ENCODE data around the gene CACNB3.

The CACNB3 gene

DNA sequence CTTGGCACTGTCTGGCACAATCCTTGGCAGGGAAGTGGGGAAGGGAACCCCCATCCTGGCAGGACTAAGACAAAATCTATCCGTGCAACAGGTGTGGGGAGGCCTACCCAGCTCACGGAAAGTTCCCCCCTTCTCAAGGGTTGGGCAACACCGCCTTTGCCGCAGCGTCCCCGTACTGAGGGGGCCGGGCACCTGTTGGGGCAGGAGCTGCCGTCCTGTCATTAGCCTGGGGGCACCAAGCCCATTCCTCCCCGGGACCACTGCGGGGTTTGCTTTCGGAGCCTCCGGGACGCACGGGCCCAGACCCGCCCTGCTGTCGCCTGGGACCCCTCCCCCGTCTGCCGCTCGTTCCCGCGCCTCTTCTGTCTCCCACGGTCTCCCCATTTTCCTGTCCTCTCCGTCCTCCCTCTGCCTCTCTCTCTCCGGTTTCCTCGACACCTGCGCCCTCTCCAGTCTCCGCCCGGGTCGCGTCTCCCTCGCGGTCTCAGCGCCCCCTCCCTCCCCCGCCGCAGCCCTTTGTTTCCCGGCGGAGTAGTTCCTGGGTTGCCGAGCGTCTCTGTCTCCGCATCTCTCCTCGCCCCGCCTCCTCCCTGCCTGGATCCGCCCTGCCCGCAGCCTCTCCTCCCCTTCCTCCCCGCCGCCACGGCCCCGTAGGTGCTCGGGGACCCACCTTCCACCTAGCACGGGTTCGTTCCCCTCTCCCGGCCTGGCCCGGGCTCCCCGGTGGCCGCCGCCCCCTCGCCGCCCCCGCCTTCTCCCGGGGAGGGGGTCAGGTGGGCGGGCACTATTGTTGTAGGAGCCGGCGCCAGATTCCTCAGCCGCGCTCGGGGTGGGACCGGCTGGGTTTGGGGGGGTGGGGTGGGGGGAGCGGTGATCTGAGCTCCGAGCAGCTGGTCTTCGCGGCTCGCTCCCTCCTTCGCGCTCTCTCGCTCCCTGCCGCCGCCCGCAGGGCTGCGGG is at the start of gene CACNB3:
CACNB3 (plus strand) TSS at position 624 of the 958 bp plus-strand sequence. CDS start 434 bp downstream, outside the sequence.
- Histone ChIP-seq H3K9ac (ENCODE audit: low read length) (peak within 1 kb of the TSS; percentile 37), H3K9me3 (ENCODE audit: control insufficient read depth, insufficient read depth, low read depth, low read length) (no peaks in the 10 kb centered on the region), H3K27me3 (ENCODE audit: control insufficient read depth, insufficient read depth, low read length) (peaks cover 46% of the 10 kb centered on the region), H3K27ac (ENCODE audit: low read depth, low read length) (no peak within 1 kb of the TSS), H3K4me3 (ENCODE audit: low read depth, low read length) (peak within 1 kb of the TSS; percentile 88), H3K4me1 (ENCODE audit: control insufficient read depth, insufficient read depth, low read length) (peaks cover 31% of the 10 kb centered on the region), H3K36me3 (ENCODE audit: control insufficient read depth, insufficient read depth, low read length) (no peaks in the 10 kb centered on the region)

DNA sequence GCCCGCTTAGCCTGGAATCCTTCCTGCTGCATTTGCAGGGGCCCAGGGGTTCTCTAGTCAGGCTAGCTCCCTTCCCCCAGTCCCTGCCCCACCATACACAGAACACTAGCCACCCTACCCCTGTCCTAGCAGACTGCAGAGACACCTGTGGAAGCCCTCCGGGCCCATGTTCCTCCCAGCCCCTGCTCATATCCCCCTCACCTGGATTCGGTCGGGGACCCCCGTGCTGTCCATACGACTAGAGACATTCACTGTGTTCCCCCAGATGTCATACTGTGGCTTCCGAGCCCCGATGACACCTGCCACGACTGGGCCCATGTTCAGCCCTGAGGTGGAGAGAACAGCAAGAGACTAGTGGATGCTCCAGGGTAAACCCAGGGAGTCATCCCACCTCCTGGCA is 49.6 kb upstream of the CACNB3 start:
- Histone ChIP-seq H3K27ac (ENCODE audit: low read depth, low read length) (peak overlapping the region; percentile 69; the same call in 1 of the 2 replicates), H3K4me1 (ENCODE audit: control insufficient read depth, insufficient read depth, low read length) (peaks cover 19% of the 10 kb centered on the region), H3K9ac (ENCODE audit: low read length) (no peak overlapping the region), H3K4me3 (ENCODE audit: low read depth, low read length) (no peak overlapping the region), H3K9me3 (ENCODE audit: control insufficient read depth, insufficient read depth, low read depth, low read length) (no peaks in the 10 kb centered on the region), H3K27me3 (ENCODE audit: control insufficient read depth, insufficient read depth, low read length) (no peaks in the 10 kb centered on the region), H3K36me3 (ENCODE audit: control insufficient read depth, insufficient read depth, low read length) (peaks cover 45% of the 10 kb centered on the region)

GRCh38 chr12:48770756-48771155 is 47.5 kb upstream of the CACNB3 start:
- peaks cover 59% of the 10 kb centered on the region for H3K36me3 ChIP-seq (ENCODE audit: control insufficient read depth, insufficient read depth, low read length)
- H3K27ac ChIP-seq (ENCODE audit: low read depth, low read length): no peak overlapping the region
- H3K27me3 ChIP-seq (ENCODE audit: control insufficient read depth, insufficient read depth, low read length): no peaks in the 10 kb centered on the region
- H3K4me1 ChIP-seq (ENCODE audit: control insufficient read depth, insufficient read depth, low read length): peaks cover 17% of the 10 kb centered on the region
- H3K9ac ChIP-seq (ENCODE audit: low read length): no peak overlapping the region
- no peaks in the 10 kb centered on the region for H3K9me3 ChIP-seq (ENCODE audit: control insufficient read depth, insufficient read depth, low read depth, low read length)
- no peak overlapping the region for H3K4me3 ChIP-seq (ENCODE audit: low read depth, low read length)

DNA sequence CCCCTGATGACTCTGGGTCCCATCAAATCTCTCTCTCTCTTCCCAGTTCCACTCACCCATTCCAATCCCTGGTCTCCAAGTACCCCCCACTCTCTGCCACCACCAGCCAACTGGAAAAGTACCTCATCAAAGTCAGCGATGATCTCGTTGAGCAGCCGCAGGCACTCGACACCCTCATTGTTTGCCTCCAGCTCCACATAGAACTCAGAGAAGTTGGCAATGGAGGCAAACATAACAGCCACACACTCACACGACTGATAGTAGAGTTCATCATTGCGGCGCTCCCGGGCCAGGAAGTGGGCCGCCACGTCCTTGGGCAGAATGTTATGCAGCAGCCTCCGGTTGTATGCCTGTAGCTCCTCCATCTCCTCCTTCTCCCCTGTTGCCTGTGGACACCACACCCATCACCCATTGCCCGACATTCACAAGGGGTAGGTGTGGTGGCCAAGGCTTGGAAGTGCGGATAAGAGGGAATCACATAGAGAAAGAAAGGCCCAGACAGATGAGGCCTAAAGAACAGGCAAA is 46.6 kb upstream of the CACNB3 start:
- peaks cover 17% of the 10 kb centered on the region for H3K4me1 ChIP-seq (ENCODE audit: control insufficient read depth, insufficient read depth, low read length)
- H3K9me3 ChIP-seq (ENCODE audit: control insufficient read depth, insufficient read depth, low read depth, low read length): no peaks in the 10 kb centered on the region
- no peak overlapping the region for H3K9ac ChIP-seq (ENCODE audit: low read length)
- H3K27me3 ChIP-seq (ENCODE audit: control insufficient read depth, insufficient read depth, low read length): no peaks in the 10 kb centered on the region
- H3K4me3 ChIP-seq (ENCODE audit: low read depth, low read length): no peak overlapping the region
- H3K27ac ChIP-seq (ENCODE audit: low read depth, low read length): no peak overlapping the region
- H3K36me3 ChIP-seq (ENCODE audit: control insufficient read depth, insufficient read depth, low read length): peaks cover 62% of the 10 kb centered on the region

GRCh38 chr12:48773686-48774085 is 44.6 kb upstream of the CACNB3 start:
- H3K27ac ChIP-seq (ENCODE audit: low read depth, low read length): no peak overlapping the region
- peaks cover 60% of the 10 kb centered on the region for H3K36me3 ChIP-seq (ENCODE audit: control insufficient read depth, insufficient read depth, low read length)
- no peaks in the 10 kb centered on the region for H3K27me3 ChIP-seq (ENCODE audit: control insufficient read depth, insufficient read depth, low read length)
- H3K9ac ChIP-seq (ENCODE audit: low read length): no peak overlapping the region
- peaks cover 19% of the 10 kb centered on the region for H3K4me1 ChIP-seq (ENCODE audit: control insufficient read depth, insufficient read depth, low read length)
- no peaks in the 10 kb centered on the region for H3K9me3 ChIP-seq (ENCODE audit: control insufficient read depth, insufficient read depth, low read depth, low read length)
- no peak overlapping the region for H3K4me3 ChIP-seq (ENCODE audit: low read depth, low read length)

GRCh38 chr12:48774516-48774915 is 43.8 kb upstream of the CACNB3 start:
- no peaks in the 10 kb centered on the region for H3K9me3 ChIP-seq (ENCODE audit: control insufficient read depth, insufficient read depth, low read depth, low read length)
- peaks cover 60% of the 10 kb centered on the region for H3K36me3 ChIP-seq (ENCODE audit: control insufficient read depth, insufficient read depth, low read length)
- no peak overlapping the region for H3K9ac ChIP-seq (ENCODE audit: low read length)
- no peak overlapping the region for H3K4me3 ChIP-seq (ENCODE audit: low read depth, low read length)
- H3K27ac ChIP-seq (ENCODE audit: low read depth, low read length): no peak overlapping the region
- H3K4me1 ChIP-seq (ENCODE audit: control insufficient read depth, insufficient read depth, low read length): peaks cover 18% of the 10 kb centered on the region
- H3K27me3 ChIP-seq (ENCODE audit: control insufficient read depth, insufficient read depth, low read length): no peaks in the 10 kb centered on the region

GRCh38 chr12:48775299-48775698 is 43.0 kb upstream of the CACNB3 start:
- no peak overlapping the region for H3K9ac ChIP-seq (ENCODE audit: low read length)
- H3K4me1 ChIP-seq (ENCODE audit: control insufficient read depth, insufficient read depth, low read length): peaks cover 23% of the 10 kb centered on the region
- H3K4me3 ChIP-seq (ENCODE audit: low read depth, low read length): no peak overlapping the region
- no peaks in the 10 kb centered on the region for H3K9me3 ChIP-seq (ENCODE audit: control insufficient read depth, insufficient read depth, low read depth, low read length)
- no peak overlapping the region for H3K27ac ChIP-seq (ENCODE audit: low read depth, low read length)
- peaks cover 58% of the 10 kb centered on the region for H3K36me3 ChIP-seq (ENCODE audit: control insufficient read depth, insufficient read depth, low read length)
- no peaks in the 10 kb centered on the region for H3K27me3 ChIP-seq (ENCODE audit: control insufficient read depth, insufficient read depth, low read length)

GRCh38 chr12:48775991-48776649 is 42.2 kb upstream of the CACNB3 start:
- Histone ChIP-seq H3K4me1 (ENCODE audit: control insufficient read depth, insufficient read depth, low read length) (peaks cover 24% of the 10 kb centered on the region), H3K9ac (ENCODE audit: low read length) (no peak overlapping the region), H3K27ac (ENCODE audit: low read depth, low read length) (no peak overlapping the region), H3K4me3 (ENCODE audit: low read depth, low read length) (no peak overlapping the region), H3K9me3 (ENCODE audit: control insufficient read depth, insufficient read depth, low read depth, low read length) (no peaks in the 10 kb centered on the region), H3K36me3 (ENCODE audit: control insufficient read depth, insufficient read depth, low read length) (peaks cover 50% of the 10 kb centered on the region), H3K27me3 (ENCODE audit: control insufficient read depth, insufficient read depth, low read length) (no peaks in the 10 kb centered on the region)

- Histone ChIP-seq H3K9ac (ENCODE audit: low read length) (no peak overlapping the region), H3K4me1 (ENCODE audit: control insufficient read depth, insufficient read depth, low read length) (peaks cover 27% of the 10 kb centered on the region), H3K36me3 (ENCODE audit: control insufficient read depth, insufficient read depth, low read length) (peaks cover 42% of the 10 kb centered on the region), H3K27me3 (ENCODE audit: control insufficient read depth, insufficient read depth, low read length) (no peaks in the 10 kb centered on the region), H3K27ac (ENCODE audit: low read depth, low read length) (no peak overlapping the region), H3K9me3 (ENCODE audit: control insufficient read depth, insufficient read depth, low read depth, low read length) (no peaks in the 10 kb centered on the region), H3K4me3 (ENCODE audit: low read depth, low read length) (no peak overlapping the region)
Measured at GRCh38 chr12:48776956-48777355, 41.3 kb upstream of the CACNB3 start.

GRCh38 chr12:48777501-48778400 is 40.5 kb upstream of the CACNB3 start:
- no peak overlapping the region for H3K9ac ChIP-seq (ENCODE audit: low read length)
- no peaks in the 10 kb centered on the region for H3K27me3 ChIP-seq (ENCODE audit: control insufficient read depth, insufficient read depth, low read length)
- no peaks in the 10 kb centered on the region for H3K9me3 ChIP-seq (ENCODE audit: control insufficient read depth, insufficient read depth, low read depth, low read length)
- peaks cover 34% of the 10 kb centered on the region for H3K36me3 ChIP-seq (ENCODE audit: control insufficient read depth, insufficient read depth, low read length)
- no peak overlapping the region for H3K4me3 ChIP-seq (ENCODE audit: low read depth, low read length)
- H3K27ac ChIP-seq (ENCODE audit: low read depth, low read length): no peak overlapping the region
- peaks cover 28% of the 10 kb centered on the region for H3K4me1 ChIP-seq (ENCODE audit: control insufficient read depth, insufficient read depth, low read length)
